ENCODE measurements around the gene MACROD2.

Gene MACROD2

DNA sequence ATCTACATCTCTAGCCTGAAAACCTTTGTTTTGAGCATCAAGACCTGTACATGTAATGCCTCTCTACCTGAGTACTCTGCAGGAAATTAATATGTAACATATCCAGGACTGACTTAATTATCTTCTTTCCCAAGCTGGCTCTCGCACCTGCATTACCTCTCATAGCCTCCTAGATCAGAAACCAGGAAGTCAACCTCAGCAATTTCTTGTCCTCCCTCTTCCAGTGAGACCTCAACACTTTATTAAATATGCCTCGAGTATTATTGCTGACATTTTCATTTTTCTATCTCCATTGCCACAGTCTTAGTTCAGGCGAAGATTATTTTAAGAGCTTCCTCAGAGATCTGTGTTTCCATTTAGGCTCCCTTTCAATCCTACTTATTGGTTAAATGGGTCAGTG is 69.0 kb downstream of the MACROD2 start:
- DNase-seq: no peak

DNA sequence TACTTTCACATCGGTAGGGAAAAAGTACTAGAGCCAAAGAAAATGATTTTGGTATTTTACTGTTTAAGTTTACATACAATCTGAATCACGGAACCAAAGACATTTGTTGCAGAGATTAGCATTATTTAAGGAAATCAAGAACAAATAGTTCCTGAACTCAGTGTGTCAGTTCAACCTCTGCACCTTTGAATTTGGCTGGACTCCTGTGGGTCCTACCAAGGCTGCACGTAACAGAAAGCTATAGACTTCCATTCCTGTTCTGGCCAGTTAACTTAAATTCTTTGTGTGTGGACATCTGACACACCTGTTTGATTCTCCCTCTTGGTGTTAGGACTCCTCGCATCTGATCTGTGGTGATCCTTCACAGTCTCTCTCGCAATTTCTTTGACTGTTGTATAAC is 69.6 kb downstream of the MACROD2 start:
- no peak for DNase-seq

DNA sequence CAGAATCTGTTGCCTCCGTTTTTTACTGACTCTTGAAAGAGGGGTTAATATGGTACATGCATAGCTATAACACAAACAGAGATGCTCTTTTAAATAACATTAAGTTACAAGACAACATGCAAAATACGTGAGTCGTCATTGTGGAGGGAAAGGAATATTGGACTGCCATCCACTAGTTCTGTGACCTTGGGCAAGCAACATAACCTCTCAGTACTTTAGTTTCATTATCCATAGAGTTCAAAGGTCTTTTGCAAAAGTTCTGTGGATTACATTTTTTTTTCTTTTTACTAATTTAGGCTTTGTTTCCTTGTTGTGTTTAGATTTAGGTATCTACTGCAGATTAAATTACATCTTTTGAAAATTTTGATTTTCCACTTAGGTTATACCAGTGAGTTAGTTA is 70.5 kb downstream of the MACROD2 start:
- no peak for DNase-seq

DNA sequence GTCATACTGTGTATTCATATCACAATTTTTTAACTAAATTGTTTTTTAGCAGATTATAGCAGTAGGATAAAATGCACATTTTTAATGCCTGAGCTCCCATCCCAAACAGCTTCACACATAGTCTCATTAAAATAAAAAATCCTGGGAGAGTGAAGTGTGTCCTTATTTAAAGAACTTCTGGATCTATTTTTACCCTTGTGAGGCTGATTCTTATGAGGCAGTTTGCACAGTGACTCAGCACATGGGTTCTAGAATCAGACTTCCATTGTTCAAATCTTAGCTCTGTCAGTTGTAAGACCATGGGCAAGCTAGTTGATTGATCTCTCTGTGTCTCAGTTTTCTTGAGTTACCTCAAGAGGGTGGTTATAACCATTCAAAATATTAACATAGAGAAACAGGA is 72.3 kb downstream of the MACROD2 start:
- DNase-seq: no peak

DNA sequence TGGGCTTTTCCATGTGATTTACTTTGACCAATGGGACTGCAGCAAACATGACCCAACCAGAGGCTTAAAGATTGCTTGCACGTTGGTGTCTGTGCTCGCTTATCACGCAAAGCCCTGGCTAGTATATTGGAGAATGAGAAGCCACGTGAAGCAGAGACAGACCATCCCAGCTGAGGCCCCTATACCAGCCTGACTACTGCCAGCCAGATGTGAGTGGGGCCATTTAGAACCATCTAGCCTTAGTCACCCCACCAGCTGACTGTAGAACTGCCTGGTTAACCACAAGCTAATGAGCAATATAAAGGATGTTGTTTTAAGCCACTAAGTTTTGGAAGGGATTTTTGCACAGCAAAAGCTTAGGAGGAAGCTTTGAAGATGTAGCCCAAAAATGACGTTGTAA is 74.5 kb downstream of the MACROD2 start:
- DNase-seq: no peak

DNA sequence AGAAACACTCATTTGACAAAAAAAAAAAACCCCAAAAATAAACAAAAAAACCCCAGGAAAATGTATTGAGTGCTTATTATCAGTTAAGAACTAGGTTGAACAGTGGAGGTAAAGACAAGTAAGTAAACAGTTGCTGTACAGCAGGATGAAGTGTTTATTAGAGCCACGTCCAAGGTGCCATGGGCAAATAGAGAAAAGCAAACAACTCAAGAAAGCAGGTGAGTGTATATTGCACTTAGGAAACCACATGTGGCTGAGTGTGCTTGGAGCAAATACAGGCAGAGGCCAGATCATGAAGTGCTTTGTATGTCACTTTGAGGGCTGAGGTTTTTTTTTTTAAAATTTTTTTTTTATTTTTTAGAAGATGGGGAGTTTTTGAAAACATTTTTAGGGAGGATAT is 98.3 kb downstream of the MACROD2 start:
- no peak for DNase-seq

DNA sequence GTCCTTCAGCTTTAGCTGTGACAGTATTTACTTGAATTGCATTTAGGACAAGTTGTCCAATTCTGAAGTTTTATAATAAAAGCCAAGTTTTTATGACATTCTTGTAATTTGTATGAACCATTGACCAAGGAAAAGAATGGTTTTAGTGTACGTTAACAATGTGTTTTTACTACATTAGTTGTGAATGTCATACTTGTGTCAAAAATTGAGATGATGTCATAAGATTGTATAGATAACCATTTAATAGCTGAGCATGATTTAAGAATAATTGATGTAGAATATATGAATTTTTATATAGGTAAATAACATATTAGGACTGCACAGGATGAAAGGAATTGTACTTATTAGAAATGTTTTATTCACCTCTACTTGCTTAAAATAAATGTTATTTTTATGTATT is 102.9 kb downstream of the MACROD2 start:
- DNase-seq: no peak

DNA sequence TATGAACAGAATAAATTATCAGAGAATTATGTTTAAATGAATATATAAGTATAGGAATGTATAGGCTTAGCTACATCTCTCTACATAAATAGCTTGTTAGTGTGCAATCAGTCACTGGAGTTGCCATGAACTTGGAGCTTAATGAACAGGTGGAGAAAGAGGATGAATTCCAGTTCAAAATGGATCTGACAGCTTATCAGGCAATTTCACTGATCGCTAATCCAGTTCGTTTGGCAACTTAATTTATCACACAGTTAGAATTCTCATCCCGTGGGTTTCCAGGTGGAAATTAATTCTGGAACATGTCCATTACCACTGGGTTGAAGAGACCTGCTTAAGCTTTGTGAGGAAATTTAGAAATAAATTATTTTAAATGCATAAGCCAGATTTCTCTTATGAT is 118.1 kb downstream of the MACROD2 start:
- no peak for DNase-seq

DNA sequence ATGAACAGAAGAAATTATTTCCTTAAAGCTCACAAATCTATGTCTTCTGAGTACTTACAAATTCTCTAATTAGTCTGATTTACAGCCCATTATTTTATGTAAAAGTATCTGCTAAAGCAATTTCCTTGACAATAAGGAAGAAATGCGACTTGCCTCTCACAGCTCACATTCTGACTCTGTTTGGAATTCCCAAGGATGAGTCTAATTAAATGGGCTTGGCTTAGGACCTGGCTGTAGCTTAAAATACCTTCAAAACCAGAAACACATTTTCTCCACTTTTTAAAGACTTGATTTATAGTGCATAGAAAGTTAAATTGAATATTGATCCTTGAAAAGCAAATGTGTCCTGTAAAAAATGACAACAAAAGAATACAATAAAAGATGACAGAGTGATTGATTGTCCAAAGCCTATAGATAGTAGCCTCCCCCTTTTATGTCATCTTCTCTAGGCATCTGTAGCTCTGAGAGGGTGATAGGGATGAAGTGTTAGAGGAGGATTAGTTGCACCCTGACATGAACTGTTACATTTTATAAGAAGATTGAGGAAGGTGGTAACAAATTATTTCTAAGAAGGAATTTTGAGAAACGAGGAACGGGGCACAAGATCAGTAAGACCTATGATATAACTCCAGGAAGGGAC is 118.9 kb downstream of the MACROD2 start:
- DNase-seq: no peak

DNA sequence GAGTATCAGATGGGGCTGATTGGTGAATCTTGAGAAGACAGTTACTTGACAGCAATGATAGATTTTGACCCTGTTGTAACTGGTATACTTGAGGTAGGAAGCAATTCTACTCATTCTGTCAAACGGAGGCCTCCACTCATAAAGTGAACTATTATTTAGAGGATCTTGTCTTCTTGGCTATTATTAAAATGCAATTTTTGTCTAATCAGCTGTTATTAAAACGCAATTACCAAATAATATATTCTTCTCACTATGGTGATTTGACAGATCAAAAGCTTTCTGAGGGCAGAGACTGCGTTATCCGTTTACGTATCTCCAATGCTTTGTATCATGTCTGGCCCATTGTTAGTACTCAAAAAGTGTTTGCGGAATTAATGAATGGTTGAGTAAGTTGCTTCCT is 120.7 kb downstream of the MACROD2 start:
- no peak for DNase-seq

DNA sequence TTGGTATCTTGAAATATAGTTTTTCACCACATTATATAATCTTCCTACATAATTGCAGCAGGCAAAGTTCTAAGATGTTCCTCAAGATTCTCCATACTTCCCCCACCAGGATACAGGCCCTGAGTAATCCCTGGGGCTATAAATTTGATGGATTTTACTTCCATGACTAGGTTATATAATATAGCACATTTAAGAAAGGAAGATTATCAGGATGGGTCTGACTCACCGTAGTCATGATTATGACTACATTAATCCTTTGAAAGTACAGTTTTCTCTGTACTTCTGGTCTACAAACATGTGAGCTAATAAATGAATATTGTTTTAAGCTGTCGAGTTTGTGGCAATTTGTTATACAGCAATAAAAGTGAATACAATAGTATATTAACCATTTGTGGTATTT is 122.5 kb downstream of the MACROD2 start:
- DNase-seq: no peak

DNA sequence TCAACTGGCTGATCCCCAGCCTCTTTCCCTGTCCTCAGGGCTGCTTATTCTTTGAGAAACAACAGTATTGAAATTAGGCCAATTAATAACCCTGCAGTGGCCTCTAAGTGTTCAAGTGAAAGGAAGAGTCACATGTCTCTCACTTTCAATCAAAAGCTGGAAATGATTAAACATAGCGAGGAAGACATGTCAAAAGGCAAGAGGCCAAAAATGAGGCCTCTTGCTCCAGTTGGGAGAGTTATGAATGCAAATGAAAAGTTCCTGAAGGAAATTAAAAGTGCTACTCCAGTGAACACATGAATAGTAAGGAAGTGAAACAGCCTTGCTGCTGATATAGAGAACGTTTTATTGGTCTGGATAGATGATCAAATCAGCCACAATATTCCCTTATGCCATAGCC is 131.5 kb downstream of the MACROD2 start:
- DNase-seq: no peak

DNA sequence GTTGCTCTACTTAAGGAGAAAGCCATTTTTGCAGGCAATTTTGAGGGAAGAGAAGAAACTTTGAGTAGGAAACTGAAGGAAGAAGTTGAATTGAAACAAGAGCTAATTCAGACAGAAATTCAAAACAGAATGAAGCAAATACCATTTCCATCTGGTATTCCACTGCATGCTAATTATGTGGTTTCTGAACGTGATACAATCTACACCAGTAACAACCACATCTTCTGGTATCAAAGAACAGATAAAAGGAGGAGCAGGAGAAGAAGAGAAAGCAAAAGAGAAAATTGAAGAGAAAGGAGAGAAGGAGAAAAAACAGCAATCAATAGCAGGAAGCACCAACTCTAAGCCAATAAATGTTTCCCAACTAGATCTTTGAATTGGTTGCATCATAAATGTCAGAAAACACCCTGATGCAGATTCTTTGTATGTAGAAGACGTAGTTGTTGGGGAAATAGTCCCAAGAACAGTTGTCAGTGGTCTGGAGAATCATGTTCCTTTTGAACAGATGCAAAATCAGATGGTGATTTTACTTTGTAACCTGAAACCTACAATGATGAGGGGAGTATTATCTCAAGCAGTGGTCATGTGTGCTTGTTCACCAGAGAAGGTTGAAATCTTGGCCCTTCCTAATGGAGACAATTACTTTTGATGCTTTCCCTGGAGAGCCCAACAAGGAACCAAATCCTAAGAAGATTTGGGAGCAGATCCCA is 132.4 kb downstream of the MACROD2 start:
- no peak for DNase-seq

DNA sequence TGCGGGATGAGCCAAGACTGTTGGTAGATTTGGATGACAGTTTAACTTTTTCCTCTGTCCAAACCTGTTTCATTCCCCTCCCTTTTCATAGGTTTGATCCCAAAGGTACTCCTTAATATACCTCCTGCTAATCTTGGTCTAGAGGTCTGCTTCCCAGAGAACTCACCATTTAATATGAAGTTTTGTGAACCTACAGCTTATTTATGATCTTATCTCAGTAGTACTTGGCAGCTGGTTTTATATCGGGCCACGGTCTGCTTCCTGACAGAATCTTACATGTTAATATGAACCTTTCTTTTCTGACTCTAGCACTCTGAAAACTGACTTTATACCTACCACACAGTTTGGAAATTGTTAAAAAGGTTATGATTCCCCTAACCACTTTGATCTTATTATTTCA is 138.7 kb downstream of the MACROD2 start:
- DNase-seq: no peak

DNA sequence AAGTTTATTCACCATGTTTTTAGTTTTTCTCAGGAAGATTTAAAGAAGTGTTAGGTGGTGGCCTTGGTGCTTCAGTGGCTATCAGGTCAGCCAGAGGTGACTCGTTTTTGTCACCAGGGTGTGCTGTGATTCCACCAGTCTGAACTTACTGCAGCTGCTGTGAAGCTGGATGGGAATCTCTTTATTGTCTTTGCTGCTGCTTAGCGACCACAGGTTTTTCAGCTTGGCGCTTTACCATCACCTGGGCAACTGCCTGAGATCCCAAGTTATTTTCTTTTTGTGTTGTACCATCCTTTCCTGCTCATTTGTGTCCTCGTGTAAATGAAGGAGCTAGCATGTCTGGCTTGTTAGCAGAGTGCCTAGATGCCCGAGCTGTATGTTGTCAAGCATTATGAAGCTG is 146.9 kb downstream of the MACROD2 start:
- no peak for DNase-seq

DNA sequence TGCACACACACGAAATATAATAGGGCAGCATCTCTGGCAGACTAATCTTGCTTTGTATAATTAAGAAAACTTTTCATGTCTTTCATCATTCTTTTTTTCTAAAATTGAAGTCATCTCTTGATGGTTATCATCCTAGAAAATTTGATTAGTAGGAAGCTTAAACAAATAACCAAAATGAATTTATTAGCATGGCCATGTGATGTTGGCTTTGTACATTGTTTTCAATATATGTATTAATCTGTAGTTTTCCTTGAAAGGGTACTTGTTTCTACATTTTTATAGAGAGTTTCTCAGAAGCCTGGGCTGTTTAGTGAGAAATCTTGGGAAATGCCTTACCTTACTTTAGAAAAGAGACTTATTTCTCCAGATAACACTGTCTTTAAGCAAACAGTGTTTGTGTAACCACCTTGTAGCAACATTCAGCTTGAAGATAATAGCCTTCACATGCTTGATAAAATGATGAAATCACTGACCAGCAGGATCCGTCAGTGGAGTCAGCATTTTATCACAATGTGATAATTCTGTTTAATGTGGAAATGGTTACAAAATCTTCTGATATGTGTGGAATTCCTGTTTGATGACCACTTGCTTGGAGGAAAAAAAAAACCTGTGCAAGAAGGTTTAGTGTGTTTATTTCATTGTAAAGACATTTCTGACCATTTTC is 147.8 kb downstream of the MACROD2 start:
- no peak for DNase-seq

DNA sequence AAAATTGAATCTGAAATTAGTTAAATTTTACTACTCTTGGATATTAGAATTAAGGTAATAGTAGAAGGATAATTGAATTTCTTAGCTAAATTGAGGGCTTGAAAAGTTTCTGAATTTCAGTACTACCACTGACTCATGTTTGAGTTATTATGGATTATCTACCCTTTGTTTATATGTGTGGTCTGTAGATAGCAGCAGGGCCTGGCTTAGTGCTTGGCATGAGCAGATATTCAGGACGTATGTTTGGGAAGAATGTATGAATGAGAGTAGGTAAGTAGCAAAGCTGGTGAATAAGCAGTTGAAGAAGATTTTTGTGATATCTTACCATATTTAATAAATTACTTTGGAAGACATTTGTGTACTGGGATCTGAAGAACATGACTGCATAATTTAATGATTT is 152.7 kb downstream of the MACROD2 start:
- DNase-seq: no peak

DNA sequence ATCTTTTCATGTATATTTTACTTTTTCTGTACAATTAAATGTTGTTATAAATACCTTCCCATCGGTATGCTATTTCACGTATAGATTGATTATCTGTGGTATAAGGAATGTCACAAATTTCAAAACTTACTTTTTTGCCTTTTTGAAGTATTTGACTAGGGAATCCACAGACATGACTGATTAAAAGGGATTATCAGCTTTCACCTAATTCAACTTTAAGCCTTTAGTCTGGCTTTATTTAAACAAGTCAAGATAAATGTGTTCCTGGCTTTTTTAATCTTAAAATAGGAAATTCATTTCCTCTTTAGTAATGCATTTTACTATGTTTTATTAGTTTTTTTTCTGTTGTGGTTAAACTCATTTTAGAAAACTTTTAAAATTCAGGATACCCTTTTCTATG is 160.0 kb downstream of the MACROD2 start:
- no peak for DNase-seq

DNA sequence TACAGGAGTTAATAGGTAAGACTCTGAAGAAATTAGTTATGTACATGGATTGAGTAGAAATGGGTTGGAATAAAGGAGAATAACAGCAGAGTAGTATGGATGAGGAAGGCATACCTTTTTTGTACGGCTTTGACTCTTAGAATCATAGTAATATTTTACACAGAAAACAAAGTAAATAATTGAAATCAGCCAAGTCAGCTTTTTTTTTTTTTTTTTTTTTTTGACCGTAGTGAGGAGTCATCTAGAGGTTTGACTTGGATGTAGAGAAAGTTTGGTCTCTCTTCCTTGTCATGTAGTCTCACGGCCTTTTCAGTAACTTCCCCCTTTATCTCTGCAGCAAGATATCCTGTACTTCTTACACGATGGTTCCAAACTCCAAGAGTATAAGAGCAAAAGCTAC is 183.2 kb downstream of the MACROD2 start:
- DNase-seq: no peak

DNA sequence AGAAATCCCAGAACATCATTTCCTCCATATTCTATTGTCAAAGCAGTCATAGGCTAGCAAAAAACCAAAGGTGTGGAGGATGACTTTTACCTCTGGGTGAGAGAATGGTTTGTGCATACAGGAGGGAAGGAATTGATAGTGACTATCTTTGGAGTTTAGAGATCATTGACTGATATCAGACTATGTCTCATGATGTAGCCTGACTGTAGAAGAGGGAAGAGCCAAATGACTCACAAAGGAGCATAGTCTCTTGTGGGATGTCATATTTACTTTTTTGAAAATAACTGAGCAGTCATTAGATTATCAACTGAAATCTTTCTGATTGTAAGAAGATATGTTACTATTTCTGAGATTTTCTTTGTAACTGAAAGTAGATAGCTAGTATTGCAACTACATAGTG is 183.6 kb downstream of the MACROD2 start:
- DNase-seq: no peak

DNA sequence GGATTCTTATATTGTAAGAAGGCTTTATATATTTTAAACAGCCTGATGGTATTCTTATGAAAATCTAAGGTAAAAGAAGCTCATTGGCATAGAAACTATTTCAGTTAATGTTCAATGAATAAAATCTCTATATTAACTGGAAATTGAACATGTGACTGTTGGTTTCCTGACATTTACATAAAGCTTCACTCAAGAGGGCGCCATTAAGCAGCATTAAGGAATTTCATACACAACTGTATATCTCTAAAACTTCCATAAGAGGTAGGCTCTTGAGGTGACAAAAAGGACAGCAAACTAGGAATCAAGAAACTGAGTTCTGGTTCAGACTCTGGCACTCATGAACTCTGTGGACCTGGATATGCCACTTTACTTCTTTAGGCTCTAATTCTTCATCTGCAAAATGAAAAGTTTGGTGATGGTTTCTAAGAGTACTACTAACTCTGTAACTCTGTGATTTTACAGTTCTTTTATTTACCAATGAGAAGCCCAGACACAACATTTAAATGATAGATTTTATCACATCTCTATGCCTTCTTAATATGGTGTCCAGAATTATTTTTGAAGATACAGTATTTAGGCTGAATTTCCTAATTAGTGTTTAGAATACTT is 194.6 kb downstream of the MACROD2 start:
- no peak for DNase-seq

DNA sequence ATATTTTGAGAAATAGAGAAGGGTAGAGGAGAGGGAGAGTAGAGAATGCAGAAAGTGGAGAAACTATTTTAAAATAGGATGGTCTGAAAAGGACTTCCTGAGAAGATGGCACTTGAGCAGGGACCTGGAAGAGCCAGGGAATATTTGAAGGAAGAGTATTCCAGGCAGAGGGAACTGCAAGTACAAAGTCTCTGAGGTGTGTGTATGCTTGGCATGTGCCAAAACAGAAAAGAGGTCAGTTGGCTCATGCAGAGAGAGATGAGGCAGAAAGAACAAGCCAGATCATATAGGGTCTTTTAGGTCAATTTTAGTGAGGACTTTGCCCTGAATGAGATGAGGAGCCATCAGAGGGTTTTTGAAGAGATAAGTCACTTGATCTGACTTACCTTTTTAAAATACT is 196.2 kb downstream of the MACROD2 start:
- DNase-seq: no peak

DNA sequence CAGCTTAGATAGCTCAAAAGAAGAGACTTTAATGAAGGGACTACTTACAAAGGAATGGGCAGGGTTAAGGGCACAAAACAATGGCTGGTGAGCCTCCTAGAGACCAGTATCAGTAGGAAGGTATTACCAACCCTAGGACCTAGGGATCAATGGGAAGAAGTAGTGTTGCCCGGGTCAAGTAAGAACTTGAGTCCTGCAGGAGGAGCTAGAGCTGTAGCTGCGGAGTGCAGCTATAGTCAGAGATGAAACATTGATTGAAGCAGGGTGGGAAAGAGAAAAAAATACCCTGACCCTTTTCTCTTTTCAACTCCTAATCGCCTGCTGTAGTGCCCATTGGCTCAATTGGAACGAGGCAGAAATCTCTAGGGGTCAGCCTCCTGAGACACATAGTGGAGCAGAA is 198.1 kb downstream of the MACROD2 start:
- DNase-seq: no peak

DNA sequence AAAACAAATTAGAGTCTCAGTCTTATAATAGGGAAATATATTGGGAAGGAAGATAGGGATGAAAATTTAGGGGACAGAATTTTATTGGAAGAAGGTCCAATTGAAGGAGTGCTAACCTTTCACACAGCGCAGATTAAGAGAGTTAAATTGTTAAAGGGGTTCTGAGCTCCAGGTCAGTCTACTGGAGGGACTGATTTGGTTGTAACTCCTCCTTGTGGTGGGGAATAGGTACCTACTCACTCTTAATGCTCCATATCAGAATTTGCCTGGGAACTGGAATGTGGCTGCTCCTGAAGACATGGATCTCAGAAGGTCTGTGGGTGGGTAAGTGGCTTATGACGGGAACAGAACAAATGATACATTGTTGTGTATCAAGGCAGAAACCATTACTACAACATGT is 198.6 kb downstream of the MACROD2 start:
- DNase-seq: no peak

Measured in stimulated activated CD8-positive, alpha-beta memory T cell treated with anti-CD3 and anti-CD28 coated beads, Interleukin-4, amount 100 ng/mL, for 48 hours (primary cell).